H4 (cell line): ENCODE data around the gene MDN1. TPM values are rescaled to one million over a fixed set of nuclear protein-coding genes. Genes with fewer than 3 reads are reported as not detected.

Source experiments
- DNase-seq: peaks from one replicate; pipeline ENCODE4 v3.0.0-alpha.2; 2015; ENCODE audit warnings: low spot score
- total RNA-seq: library from RNA; depleted of rRNA; stranded (reverse); fragments of >200 nt; shearing (Covaris generic); gene quantifications from 2 replicates; pipeline ENCODE4 v1.2.3, GENCODE V29; 2014; rRNA removed

MDN1 gene
- total RNA-seq, 1 experiment from 2014 or later = 8.7 TPM

GRCh38 chr6:89599727-89600126 lies 219.9 kb downstream of the MDN1 start:
- no peak for DNase-seq

- peak; percentile 15 for DNase-seq
Observed at GRCh38 chr6:89597988-89598387, 221.6 kb downstream of the MDN1 start.

DNA sequence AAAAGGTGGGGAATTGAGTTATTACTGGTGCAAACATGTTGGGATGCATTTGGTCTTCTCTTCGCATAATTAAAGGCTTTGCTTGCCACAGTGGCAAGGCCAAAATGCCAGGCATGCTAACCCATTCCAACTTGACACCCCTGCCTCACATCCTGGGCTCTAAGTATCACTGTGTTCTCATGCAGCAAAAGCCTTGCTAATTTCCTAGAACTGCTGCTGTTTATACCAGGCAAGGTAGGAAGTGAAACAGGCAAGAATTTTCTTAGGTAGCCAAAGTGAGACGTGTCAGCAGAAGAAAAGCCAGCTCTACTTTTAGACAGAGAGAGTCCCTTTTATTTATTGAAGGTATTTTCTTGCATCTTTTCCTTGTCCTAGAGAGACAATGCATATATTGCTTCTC lies 222.2 kb downstream of the MDN1 start:
- no peak for DNase-seq

- no peak for DNase-seq
Observed at GRCh38 chr6:89596484-89596883, 223.1 kb downstream of the MDN1 start.

DNA sequence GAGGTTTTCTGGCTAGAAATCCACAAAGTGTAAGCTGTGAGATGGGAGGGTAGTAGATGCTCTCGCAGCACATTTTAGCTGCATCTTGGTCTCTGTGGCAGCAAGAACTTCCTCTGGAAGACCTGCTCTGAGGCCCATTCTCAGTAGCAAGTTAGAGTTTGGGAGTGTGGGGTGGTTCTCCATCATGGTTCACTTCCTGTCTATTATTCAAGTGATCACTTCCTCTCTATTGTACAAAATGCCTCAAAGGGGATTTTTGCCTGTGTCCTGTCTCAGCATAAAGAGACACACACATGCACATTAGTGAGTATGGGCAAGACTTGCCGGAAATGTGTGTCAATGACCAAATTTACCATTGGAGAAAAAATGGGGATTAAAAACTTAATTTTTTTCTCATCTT lies 223.5 kb downstream of the MDN1 start:
- no peak for DNase-seq

Other genes starting within 250 kb of the MDN1 start
- gene LYRM2, start 181.0 kb downstream of the MDN1 start, total RNA-seq = 8.4 and 15.8 TPM in 2 replicates
- 4.1 and 5.1 TPM in 2 replicates for gene CASP8AP2, start 10.1 kb upstream of the MDN1 start, total RNA-seq
- gene GJA10, start 74.7 kb upstream of the MDN1 start, total RNA-seq = not detected in 2 replicates